ENCODE data around the gene ANKS3.
"Not testable (repeated sequence)": the region's sequence is repeated elsewhere in the genome, so short reads cannot be mapped to it uniquely, and the experiment has no call there.

Gene ANKS3

DNA sequence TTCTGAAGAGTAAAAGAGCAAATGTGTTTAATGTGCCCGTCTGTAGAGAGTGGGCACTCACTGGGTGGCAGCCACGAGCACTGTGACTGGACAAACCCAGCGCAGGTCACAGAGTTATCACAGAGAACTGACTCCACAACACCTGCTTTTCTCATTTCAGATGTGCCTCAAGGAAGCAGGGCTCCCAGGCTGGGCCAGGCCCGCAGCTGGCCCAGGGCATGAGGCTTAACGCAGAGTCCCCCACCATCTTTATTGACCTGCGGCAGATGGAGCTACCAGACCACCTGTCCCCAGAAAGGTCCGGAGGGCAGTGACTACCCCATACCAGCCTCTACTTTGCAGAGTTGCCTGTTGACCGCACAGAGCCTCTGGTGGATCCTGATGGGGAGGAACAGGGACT is 12.1 kb upstream of the ANKS3 start:
- H3K27ac ChIP-seq = no peak overlapping the region
- TF ChIP-seq ZFX (IDR thresholded peaks at IDR 0.05; ENCODE audit: borderline replicate concordance) = no peak

DNA sequence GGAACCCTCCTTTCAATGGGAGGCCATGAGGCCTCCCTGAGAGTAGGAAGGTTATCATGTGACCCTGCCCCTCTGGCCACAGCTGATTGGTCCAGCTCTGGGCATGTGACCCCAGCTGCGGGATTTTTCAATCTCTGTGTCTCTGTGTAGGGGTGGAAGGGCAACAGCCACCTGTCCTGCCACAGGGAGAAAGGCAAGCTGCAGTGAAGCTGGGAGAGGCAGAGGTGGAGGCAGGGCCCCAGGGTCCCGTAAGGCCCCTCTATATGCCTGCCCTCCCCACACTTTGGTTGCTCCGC is 11.2 kb upstream of the ANKS3 start:
- no peak overlapping the region for H3K27ac ChIP-seq
- TF ChIP-seq ZFX (IDR thresholded peaks at IDR 0.05; ENCODE audit: borderline replicate concordance) = no peak
- TF ChIP-seq, protein P1, sequence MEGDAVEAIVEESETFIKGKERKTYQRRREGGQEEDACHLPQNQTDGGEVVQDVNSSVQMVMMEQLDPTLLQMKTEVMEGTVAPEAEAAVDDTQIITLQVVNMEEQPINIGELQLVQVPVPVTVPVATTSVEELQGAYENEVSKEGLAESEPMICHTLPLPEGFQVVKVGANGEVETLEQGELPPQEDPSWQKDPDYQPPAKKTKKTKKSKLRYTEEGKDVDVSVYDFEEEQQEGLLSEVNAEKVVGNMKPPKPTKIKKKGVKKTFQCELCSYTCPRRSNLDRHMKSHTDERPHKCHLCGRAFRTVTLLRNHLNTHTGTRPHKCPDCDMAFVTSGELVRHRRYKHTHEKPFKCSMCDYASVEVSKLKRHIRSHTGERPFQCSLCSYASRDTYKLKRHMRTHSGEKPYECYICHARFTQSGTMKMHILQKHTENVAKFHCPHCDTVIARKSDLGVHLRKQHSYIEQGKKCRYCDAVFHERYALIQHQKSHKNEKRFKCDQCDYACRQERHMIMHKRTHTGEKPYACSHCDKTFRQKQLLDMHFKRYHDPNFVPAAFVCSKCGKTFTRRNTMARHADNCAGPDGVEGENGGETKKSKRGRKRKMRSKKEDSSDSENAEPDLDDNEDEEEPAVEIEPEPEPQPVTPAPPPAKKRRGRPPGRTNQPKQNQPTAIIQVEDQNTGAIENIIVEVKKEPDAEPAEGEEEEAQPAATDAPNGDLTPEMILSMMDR (IDR thresholded peaks at IDR 0.05) = no peak

DNA sequence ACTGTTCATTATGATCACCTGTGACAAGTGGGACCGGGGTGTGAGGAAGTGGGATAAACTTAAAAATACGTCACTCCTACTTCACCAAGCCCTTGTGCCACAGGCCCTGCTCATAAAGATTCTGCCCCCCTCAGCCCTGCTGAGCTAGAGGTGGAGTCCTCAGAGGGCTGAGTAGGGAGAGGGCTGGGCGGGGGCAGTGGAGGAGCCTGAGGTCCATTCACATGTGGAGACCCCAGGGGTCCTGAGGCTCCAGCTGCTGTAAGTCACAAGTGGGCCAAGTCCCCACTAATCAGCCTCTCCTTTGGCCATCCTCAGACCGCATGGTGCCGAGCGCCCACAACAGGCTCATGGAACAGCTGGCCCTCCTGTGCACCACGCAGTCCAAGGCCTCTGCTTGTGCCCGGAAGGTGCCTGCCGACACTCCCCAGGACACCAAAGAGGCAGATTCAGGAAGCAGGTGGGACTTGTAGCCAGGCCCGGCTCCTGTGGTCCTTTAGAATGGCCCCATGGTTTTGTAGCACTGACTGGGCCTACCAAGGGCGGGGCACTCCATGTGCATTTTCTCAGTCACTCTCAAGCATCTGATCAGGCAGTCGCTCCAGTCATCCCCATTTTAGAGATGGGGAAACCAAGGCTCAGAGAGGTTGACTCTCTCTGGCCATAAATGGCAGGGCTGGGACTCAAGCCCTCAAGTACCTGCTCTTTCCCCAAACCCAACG is 10.6 kb upstream of the ANKS3 start:
- TF ChIP-seq ZFX (IDR thresholded peaks at IDR 0.05; ENCODE audit: borderline replicate concordance) = no peak
- TF ChIP-seq, protein P1 (IDR thresholded peaks at IDR 0.05) = no peak

DNA sequence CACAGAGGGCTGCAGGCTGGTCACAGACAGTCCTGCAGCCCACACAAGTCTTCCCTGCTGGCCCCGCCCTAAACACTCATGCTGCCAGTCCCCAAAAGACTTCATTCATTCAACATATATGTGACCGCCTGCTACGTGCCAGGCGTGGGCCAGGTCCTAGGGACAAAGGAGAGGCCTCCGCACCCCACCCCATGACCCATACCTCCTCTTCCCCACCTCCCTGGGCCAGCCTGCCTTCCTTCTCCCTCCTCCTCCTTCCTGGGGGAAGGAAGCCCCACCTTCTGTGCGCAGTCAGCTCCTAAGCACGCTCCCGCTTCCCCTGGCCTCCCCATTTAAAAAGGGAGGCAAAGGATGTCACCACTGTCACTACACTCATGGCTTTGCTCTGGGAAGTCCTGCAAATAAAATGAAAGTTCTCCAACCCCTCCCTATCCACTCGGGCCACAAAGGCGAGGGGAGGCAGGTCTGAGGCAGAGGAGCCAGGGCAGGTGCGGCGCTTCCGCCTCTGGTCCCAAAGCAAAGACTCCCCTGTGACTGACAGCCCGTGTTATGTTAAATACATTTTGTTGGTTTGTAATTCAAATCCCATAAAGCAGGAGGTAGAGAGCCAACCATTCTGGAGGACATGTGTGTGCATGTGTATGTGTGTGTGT is 9.3 kb upstream of the ANKS3 start:
- H3K27ac ChIP-seq = no peak overlapping the region
- TF ChIP-seq ZFX (IDR thresholded peaks at IDR 0.05; ENCODE audit: borderline replicate concordance) = no peak
- TF ChIP-seq, protein P1 (IDR thresholded peaks at IDR 0.05) = no peak

More for the DNA sequence above, 10.6 kb upstream of the ANKS3 start:
- H3K27ac ChIP-seq = no peak overlapping the region

DNA sequence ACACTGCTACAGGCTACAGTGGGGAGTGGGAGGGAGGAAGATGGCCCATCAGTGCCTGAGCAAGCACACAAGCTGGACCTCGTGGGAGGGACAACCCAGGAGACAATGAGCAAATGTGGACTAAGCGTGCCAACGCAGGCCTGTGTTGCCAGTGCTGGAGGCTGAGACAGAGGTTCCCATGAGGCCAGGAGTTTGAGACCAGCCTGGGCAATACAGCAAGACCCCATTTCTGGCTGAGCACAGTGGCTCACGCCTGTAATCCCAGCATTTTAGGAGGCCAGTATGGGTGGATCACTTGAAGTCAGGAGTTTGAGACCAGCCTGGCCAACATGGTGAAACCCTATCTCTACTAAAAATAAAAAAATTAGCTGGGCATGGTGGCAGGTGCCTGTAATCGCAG is 4.3 kb upstream of the ANKS3 start:
- not testable (repeated sequence) for H3K27ac ChIP-seq

DNA sequence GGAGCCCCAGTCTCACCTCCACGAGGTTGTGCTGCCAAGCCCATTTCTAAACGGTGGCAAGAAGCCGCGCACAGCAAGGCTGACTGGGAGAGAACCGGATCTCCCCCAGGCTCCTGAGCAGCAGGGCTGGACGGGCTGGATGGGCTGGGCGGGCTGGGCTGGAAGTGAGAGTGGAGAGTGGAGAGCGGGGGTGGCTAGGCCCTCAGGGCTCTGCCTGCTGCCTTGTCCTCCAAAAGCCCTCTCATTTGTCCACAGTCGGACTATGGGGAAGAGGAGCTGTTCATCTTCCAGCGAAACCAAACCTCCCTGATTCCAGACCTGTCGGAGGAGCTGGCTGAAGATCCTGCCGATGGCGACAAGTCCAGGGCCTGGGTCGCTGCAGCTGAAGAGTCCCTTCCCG is 3.5 kb upstream of the ANKS3 start:
- no peak overlapping the region for H3K27ac ChIP-seq
- no peak for TF ChIP-seq ZFX (IDR thresholded peaks at IDR 0.05; ENCODE audit: borderline replicate concordance)
- TF ChIP-seq, protein P1 (IDR thresholded peaks at IDR 0.05) = no peak

DNA sequence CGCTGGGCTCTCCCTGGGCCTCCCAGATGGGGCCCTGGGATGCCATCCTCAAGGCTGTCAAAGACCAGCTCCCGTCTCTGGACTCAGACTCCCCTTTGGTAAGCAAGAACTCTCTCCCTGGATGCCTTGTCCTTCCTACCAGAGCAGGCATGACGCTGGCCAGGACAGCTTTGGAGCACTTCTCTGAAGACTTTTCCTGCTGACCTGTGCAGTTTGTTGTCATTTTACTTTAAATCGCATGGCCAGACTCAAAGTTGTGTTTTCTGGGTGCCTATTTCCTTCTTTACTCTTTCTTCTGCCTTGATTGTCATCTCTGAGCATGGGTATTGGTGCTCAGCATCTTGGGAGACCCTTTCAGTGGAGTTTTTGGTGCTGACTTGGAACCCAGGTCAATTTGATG is 2.5 kb upstream of the ANKS3 start:
- H3K27ac ChIP-seq = no peak overlapping the region
- no peak for TF ChIP-seq ZFX (IDR thresholded peaks at IDR 0.05; ENCODE audit: borderline replicate concordance)
- TF ChIP-seq, protein P1 (IDR thresholded peaks at IDR 0.05) = no peak

DNA sequence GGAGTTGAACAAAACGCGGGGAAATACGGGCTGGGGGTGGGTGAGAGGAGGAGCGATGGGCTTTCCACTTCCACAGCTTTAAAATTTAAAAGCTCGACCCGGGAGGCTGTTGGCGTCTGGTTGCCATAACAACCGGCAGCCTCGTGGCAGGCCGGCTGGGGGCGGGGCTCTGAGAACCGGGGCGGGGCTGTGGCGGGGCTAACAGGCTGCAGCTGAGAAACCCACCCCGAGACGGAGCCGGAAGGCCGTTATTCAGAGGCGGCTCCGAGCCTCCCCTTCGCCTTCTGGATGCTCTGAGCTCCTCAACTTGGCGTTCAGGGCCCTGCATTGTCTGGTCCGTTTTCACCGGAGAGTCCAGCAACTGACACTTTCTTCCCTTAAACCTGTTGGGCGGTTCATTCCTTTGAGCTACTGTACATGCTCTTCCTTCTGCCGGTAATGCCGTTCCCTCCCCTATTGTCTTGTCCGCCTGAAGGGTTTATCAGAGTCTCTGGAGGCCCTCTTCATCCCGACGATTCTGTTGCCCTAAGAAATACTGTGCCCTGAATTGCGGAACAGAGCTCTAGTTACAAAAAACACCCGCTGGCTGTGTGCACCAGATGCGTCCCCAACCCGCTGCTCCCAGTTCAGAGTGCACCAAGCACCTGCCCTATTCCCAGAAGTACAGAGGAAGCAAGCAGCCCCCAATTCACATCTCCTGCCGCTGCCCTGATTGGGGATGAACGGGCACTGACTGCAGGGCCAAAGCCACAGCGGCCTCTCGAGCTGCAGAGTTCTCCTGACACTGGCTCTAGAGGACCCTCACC is 862 bp upstream of the ANKS3 start:
- no peak for TF ChIP-seq ZFX (IDR thresholded peaks at IDR 0.05; ENCODE audit: borderline replicate concordance)
- TF ChIP-seq, protein P1 (IDR thresholded peaks at IDR 0.05) = no peak

More for the DNA sequence above, 862 bp upstream of the ANKS3 start:
- H3K27ac ChIP-seq = peak overlapping the region; percentile 86
